ENCODE results near the gene BRD4.

DNA sequence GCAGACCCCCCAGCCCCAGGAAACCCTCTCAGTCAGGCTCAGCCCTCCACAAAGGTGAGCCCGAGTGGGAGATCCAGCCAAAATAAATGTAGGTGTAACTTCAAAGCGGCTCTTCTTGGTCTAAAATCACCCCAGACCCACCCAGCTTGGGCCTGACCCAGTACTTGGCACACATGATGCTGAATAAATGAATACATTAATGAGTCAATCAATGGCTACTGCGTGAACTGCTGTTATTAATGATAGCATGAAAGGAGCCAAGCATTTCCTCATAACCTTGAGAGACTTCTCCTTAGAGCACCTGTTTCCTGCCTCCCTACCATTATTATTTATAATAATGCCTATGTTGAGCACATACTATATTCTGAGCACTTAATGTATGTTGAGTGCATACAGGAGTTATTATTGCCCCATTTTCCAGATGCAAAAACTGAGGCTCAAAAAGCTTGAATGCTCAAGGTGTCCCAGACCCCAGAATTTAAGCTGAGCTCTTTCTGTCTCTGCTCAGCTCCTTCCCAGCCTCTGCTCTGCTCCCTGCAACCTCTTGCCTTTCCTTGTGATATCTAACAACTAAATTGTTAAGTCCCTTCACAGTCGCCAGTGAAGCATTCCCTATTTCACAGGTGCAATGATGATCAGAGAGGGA lies 135.9 kb downstream of the BRD4 start:
- TF ChIP-seq POLR2A (IDR thresholded peaks at IDR 0.05; ENCODE audit: low read length) (no peak), MYC (IDR thresholded peaks at IDR 0.05; ENCODE audit: borderline replicate concordance, low read length) (no peak), CTCF (IDR thresholded peaks at IDR 0.05) (no peak), CEBPB (IDR thresholded peaks at IDR 0.05) (no peak), KDM1A (IDR thresholded peaks at IDR 0.05; ENCODE audit: low read depth) (0 out of 2 replicates have a peak, but pooled peaks have one; percentile 18), CHD4 (IDR thresholded peaks at IDR 0.05; ENCODE audit: borderline replicate concordance) (no peak), ZFP36 (IDR thresholded peaks at IDR 0.05; ENCODE audit: borderline replicate concordance, partially characterized antibody) (no peak), FOXS1 (CRISPR knock-in tag; IDR thresholded peaks at IDR 0.05) (no peak)

Measured in A549 (cell line).